HG03442 (cell line): ENCODE results near the gene TFAP2D.

Experiments
- ATAC-seq: cut with Tn5 transposase; IDR thresholded peaks from one replicate; pipeline ENCODE4 v1.9.1; 2021; ENCODE audit warnings: mild to moderate bottlenecking, moderate library complexity; ENCODE audit not compliant: unreplicated experiment

The TFAP2D gene

DNA sequence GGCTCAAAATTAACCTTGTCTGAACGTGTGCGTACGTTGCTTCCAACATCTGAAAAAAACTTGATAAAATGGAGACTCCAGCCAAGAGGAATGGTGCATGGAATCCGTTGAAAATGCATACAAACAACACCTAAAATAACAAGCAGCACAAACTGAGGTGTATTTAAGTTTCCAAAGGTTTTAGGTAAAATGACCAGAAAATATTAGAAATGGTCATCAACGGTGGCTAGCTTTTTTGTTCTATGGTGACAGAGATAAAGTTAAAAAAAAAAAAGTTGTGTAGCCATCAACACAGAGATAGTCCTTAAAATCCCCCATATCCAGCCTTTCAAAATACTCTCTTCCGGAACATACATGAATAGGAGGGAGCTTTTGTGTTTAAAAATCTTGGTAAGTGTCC is 104.7 kb downstream of the TFAP2D start:
- ATAC-seq = no peak

DNA sequence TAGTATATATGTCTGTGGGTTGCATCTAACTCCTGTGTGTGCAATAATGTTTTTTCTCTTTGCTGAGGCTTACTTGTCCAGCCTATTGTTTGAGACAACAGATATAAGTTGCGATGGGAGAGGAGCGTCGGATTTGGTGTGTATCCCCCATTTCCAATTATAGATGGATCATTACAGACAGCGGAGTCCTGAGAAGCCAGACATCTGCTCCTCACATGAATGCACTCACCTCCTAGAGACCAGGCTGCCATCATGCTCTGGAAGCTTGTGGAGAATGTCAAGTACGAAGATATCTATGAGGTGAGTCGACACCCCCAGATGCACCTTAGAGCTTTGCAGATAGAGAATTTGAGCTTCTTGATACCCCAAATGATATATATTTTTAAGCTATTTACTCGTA is 105.3 kb downstream of the TFAP2D start, which contains the start of gene TFAP2B:
TFAP2B (plus strand) TSS at position 199 of the 400 bp plus-strand sequence; CDS start at position 220, 21 bp downstream.
- ATAC-seq = no peak

DNA sequence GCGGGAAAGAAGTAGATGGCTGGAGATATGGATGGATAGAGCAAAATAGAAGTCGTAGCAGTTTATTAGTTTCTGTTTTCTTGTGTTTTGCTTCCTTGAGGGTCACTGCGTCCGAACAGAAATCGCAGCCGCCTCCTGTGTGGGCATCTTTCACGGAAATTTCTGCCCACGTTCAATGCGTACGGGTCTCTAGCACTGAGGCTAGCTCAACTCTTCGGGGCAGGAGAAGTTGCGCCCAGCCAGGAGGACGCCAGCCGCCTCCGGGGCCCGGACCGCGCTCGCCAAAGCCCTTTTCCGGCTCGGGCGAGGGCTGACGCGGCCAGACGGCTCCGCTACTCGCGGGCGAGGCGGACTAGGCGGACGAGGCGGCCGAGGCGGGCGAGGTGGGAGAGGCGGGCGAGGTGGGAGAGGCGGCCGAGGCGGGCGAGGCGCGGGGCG is 106.2 kb downstream of the TFAP2D start:
- no peak for ATAC-seq

DNA sequence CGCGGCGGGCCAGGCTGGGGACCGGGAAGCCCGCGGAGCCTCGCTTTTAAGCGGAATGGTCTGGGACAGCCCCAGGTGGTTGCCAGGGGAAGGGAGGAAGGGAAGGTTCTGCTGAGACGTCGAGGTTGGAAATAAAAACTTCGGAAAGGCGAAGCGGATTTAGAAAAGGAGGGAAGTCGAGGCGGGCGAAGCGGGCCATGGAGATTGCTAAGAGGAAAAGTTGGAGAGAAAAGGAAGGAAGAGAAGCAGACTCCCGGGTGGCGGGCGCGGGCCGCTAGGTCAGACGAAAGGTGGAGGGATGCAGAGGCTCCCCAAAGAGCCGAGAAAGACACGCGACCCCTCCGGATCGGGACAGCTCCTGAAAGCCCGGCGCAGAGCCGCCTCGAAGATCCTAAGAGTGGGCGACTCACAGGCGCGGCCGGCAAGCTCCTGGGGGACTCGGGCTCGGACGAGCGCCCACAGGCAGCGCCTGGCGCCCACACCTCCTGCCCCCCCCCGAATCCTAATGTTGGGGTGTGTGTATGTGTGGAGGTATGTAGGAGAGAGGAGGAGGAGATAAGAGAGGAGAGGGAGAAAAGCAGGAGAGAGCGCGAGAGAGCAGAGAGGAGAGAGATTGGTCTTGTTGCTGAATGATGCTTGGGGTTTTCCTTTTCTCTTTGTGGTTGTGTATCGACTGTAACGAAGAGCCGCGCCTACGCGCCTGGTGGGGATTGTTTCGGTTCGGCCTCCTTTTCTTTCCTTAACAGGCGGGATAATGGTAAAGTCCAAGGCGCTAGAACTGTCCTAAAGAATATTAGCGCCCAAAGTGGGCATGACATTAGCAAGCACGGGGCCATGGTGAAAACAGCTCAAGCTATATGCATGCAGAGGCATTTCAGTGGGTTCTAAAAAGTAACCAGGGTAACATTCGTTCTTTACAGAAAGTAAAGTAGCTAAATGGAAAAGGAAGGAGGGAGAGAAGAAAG is 106.9 kb downstream of the TFAP2D start:
- no peak for ATAC-seq

DNA sequence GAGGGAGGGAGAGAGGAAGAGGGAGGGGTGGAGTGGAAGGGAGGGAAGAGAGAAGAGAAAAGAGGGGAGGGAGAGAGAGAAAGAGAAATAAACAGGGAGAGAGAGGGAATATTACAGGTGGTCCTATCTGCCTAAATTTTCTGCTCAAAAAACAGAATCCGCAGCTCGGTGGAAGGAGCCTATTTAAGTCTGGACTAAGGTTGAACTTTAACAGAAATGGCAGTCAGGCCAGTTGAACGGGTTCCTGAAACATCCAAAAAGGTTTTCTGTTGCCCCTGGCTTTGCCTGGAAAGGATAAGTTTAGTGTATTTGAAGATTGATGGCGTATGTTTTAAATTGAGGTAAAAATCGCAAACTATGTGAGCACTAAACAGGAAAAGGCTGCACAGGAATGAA is 107.5 kb downstream of the TFAP2D start:
- ATAC-seq = no peak

DNA sequence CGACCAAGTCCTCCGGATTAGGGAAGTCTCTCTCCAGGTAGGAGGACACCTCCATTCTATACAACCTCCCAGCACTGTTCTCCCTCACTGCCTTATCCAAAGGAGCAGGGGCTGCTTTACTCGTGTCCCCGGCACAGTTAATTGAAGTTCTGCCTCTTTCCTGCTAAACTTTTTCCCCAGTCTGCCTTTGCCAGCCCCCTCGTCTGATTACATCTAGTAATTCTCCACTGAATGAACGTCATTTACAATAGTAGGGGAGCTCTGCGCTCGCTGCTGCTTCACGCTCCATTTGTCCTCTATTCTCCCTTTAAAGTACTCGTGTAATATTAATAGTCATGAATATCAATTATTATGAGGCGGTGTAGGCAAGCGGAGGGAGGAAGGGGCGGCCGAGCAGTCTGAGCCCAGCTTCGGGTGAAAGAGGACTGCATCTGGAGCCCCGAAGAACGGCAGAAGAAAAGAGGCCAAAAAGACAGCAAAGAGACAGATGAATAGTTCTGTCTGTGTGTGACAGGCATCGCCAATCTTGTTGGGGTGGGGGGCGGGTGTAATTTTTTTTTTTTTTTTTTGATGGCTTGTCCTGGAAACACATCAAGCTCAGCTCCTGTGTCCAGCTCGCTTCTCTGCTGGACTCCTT is 108.2 kb downstream of the TFAP2D start:
- no peak for ATAC-seq

DNA sequence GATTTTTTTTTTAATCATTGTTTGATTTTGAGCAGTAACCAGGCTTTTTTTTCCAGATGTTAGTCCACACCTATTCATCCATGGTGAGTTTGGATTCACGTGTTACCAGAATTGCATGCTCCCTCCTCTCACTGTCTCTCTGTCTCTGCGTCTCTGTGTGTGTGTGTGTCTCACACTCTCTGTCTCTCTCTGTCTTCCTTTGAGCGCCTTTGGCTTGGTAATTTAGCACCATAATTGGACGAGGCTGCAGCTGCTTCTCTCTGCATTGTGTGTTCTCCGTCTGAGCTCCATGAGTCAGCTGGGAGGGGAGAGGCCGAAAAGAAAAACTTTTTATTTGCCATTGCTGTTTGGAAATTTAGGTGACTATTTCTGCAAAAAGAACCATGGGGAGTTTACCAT is 108.8 kb downstream of the TFAP2D start:
- ATAC-seq = no peak
